ENCODE measurements around the gene DNM2.

DNA sequence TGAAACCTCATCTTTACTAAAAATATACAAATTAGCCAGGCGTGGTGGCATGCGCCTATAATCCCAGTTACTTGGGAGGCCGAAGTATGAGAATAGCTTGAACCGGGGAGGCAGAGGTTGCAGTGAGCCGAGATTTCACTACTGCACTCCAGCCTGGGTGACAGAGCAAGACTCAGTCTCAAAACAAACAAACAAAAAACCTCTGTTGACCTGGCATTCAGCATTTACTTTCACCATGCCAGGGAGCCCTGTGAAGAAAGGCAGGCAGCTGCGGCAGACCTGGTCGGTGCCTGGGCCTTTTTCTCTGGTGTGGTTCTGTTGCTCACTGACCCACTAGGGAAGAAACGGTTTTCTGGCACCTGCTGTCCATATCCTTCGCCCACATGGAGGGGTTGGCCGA, 49.8 kb downstream of the DNM2 start:
- TF ChIP-seq CTCF (conservative IDR thresholded peaks at IDR 0.05) (no peak), ZFX (IDR thresholded peaks at IDR 0.05) (no peak)
